ENCODE results near the gene WDR11.

WDR11 gene

GRCh38 chr10:120828763-120829319, 22.3 kb upstream of the WDR11 start:
- TF ChIP-seq CTCF (IDR thresholded peaks at IDR 0.05; ENCODE audit: insufficient read depth, missing control alignments): no peak
- no peak for FAIRE-seq
- no peak for DNase-seq (ENCODE audit: insufficient read length, low spot score)

GRCh38 chr10:120832106-120832505, 19.1 kb upstream of the WDR11 start:
- no peak for TF ChIP-seq CTCF (IDR thresholded peaks at IDR 0.05; ENCODE audit: insufficient read depth, missing control alignments)
- FAIRE-seq (no peak), DNase-seq (ENCODE audit: insufficient read length, low spot score) (no peak)

GRCh38 chr10:120833222-120833928, 17.8 kb upstream of the WDR11 start:
- TF ChIP-seq CTCF (IDR thresholded peaks at IDR 0.05; ENCODE audit: insufficient read depth, missing control alignments): no peak
- FAIRE-seq: no peak
- DNase-seq (ENCODE audit: insufficient read length, low spot score): no peak

GRCh38 chr10:120835603-120836002, 15.6 kb upstream of the WDR11 start:
- DNase-seq (ENCODE audit: insufficient read length, low spot score) (no peak), FAIRE-seq (no peak)
- TF ChIP-seq CTCF (IDR thresholded peaks at IDR 0.05; ENCODE audit: insufficient read depth, missing control alignments): no peak

- DNase-seq (ENCODE audit: insufficient read length, low spot score) (no peak), FAIRE-seq (no peak)
- TF ChIP-seq CTCF (IDR thresholded peaks at IDR 0.05; ENCODE audit: insufficient read depth, missing control alignments): no peak
Observed at GRCh38 chr10:120838941-120839340, 12.2 kb upstream of the WDR11 start.

- FAIRE-seq: no peak
- TF ChIP-seq CTCF (IDR thresholded peaks at IDR 0.05; ENCODE audit: insufficient read depth, missing control alignments): no peak
- no peak for DNase-seq (ENCODE audit: insufficient read length, low spot score)
Observed at GRCh38 chr10:120841522-120842189, 9.5 kb upstream of the WDR11 start.

GRCh38 chr10:120854388-120854787, 3.2 kb downstream of the WDR11 start:
- no peak for TF ChIP-seq CTCF (IDR thresholded peaks at IDR 0.05; ENCODE audit: insufficient read depth, missing control alignments)
- FAIRE-seq (no peak), DNase-seq (ENCODE audit: insufficient read length, low spot score) (no peak)
